Skeletal muscle cell (primary cell): Measurements from ENCODE around the gene MAN2B2.

ENCODE experiments used
- DNase-seq: peaks from one replicate; pipeline ENCODE4 v3.0.0-alpha.2; 2010; ENCODE audit warnings: low read depth
- H3K4me3 ChIP-seq: 2 replicates; pipeline ENCODE4 v1.5.1; 2011; ENCODE audit warnings: low read depth, mild to moderate bottlenecking, control low read depth, low read length, moderate library complexity

The MAN2B2 gene

GRCh38 chr4:6563935-6564645 lies 10.9 kb upstream of the MAN2B2 start:
- peak overlapping the region; percentile 44 for H3K4me3 ChIP-seq
- no peak for DNase-seq

- no peak for DNase-seq
Observed at GRCh38 chr4:6565691-6566390, 9.1 kb upstream of the MAN2B2 start.

GRCh38 chr4:6566391-6567190 lies 8.4 kb upstream of the MAN2B2 start:
- no peak overlapping the region for H3K4me3 ChIP-seq
- no peak for DNase-seq

More at GRCh38 chr4:6565691-6566390, 9.1 kb upstream of the MAN2B2 start:
- H3K4me3 ChIP-seq: no peak overlapping the region

GRCh38 chr4:6567218-6567617 lies 7.8 kb upstream of the MAN2B2 start:
- H3K4me3 ChIP-seq: no peak overlapping the region
- DNase-seq: no peak

- H3K4me3 ChIP-seq: no peak overlapping the region
- no peak for DNase-seq
Observed at GRCh38 chr4:6568148-6568547, 6.8 kb upstream of the MAN2B2 start.

GRCh38 chr4:6568689-6569332 lies 6.2 kb upstream of the MAN2B2 start:
- DNase-seq: peak; percentile 29
- H3K4me3 ChIP-seq: no peak overlapping the region

- DNase-seq: no peak
- H3K4me3 ChIP-seq: no peak overlapping the region
Observed at GRCh38 chr4:6571608-6572007, 3.4 kb upstream of the MAN2B2 start.

GRCh38 chr4:6573551-6573950 lies 1.4 kb upstream of the MAN2B2 start:
- no peak for DNase-seq
- no peak overlapping the region for H3K4me3 ChIP-seq

GRCh38 chr4:6573986-6574746 lies 823 bp upstream of the MAN2B2 start:
- no peak for DNase-seq
- peak overlapping the region; percentile 76 for H3K4me3 ChIP-seq

- DNase-seq: no peak
Observed at GRCh38 chr4:6575503-6576240, 683 bp downstream of the MAN2B2 start.

GRCh38 chr4:6576512-6576911 lies 1.5 kb downstream of the MAN2B2 start:
- no peak overlapping the region for H3K4me3 ChIP-seq
- DNase-seq: no peak

More at GRCh38 chr4:6575503-6576240, 683 bp downstream of the MAN2B2 start:
- peak overlapping the region; percentile 76 for H3K4me3 ChIP-seq

- DNase-seq: no peak
- no peak overlapping the region for H3K4me3 ChIP-seq
Observed at GRCh38 chr4:6576932-6577331, 1.9 kb downstream of the MAN2B2 start.

GRCh38 chr4:6577409-6577808 lies 2.4 kb downstream of the MAN2B2 start:
- no peak for DNase-seq
- no peak overlapping the region for H3K4me3 ChIP-seq

- no peak overlapping the region for H3K4me3 ChIP-seq
- no peak for DNase-seq
Observed at GRCh38 chr4:6578221-6578620, 3.2 kb downstream of the MAN2B2 start.

- H3K4me3 ChIP-seq: no peak overlapping the region
- no peak for DNase-seq
Observed at GRCh38 chr4:6580353-6580752, 5.4 kb downstream of the MAN2B2 start.

- H3K4me3 ChIP-seq: no peak overlapping the region
- no peak for DNase-seq
Observed at GRCh38 chr4:6581566-6582121, 6.7 kb downstream of the MAN2B2 start.

GRCh38 chr4:6582889-6583490 lies 8.0 kb downstream of the MAN2B2 start:
- no peak overlapping the region for H3K4me3 ChIP-seq
- no peak for DNase-seq

- H3K4me3 ChIP-seq: no peak overlapping the region
Observed at GRCh38 chr4:6584865-6585264, 9.9 kb downstream of the MAN2B2 start.

More at GRCh38 chr4:6584865-6585264, 9.9 kb downstream of the MAN2B2 start:
- no peak for DNase-seq
